HepG2 (cell line): ENCODE data around the gene WBP1. TPM values are rescaled to one million over a fixed set of nuclear protein-coding genes. Genes with fewer than 3 reads are reported as not detected.

Experiments
- E2F2 ChIP-seq: sonication (generic); formaldehyde crosslinking; IDR thresholded peaks from 2 replicates; pipeline ENCODE4 v1.4.0; 2020; ENCODE audit warnings: missing genetic modification reagents, borderline replicate concordance
- IKZF4 ChIP-seq: sonication (generic); formaldehyde crosslinking; IDR thresholded peaks from 2 replicates; pipeline ENCODE4 v1.5.1; 2020; ENCODE audit warnings: borderline replicate concordance, mild to moderate bottlenecking, low read depth, missing genetic modification reagents; ENCODE audit errors: not compliant biosample characterization
- KDM5A ChIP-seq: fragments of 200-600 bp; sonication (generic); IDR thresholded peaks from 2 replicates; pipeline ENCODE4 v1.7.0; 2018; ENCODE audit warnings: antibody characterized with exemption, mild to moderate bottlenecking, low read length, borderline replicate concordance
- MYC ChIP-seq: sonication (generic); formaldehyde crosslinking; IDR thresholded peaks from 2 replicates; pipeline ENCODE4 v1.9.0; 2021; ENCODE audit warnings: missing genetic modification reagents, borderline replicate concordance
- NCOA5 ChIP-seq: sonication (generic); formaldehyde crosslinking; IDR thresholded peaks from 2 replicates; pipeline ENCODE4 v1.4.0; 2020; ENCODE audit warnings: missing genetic modification reagents
- RFXANK ChIP-seq: IDR thresholded peaks from 2 replicates; pipeline ENCODE4 v1.6.1; 2016
- SAP130 ChIP-seq: IDR thresholded peaks from 2 replicates; pipeline ENCODE4 v1.6.1; 2016; ENCODE audit warnings: low read depth
- SNAPC5 ChIP-seq: sonication (generic); formaldehyde crosslinking; IDR thresholded peaks from 2 replicates; pipeline ENCODE4 v1.8.1; 2023; ENCODE audit warnings: mild to moderate bottlenecking, missing genetic modification reagents, borderline replicate concordance
- UBTF ChIP-seq: sonication (generic); formaldehyde crosslinking; IDR thresholded peaks from 2 replicates; pipeline ENCODE4 v1.4.0; 2020; ENCODE audit warnings: mild to moderate bottlenecking, missing genetic modification reagents
- ZBTB40 ChIP-seq, 2 experiments: fragments of 450-650 bp in 1 of 2; sonication (generic) in 1 of 2; formaldehyde crosslinking in 1 of 2; IDR thresholded peaks; 2 replicates each; pipeline versions ENCODE4 v1.6.1 to v1.8.0; 2016 to 2022; ENCODE audit warnings: antibody characterized with exemption in 1 of 2, mild to moderate bottlenecking in 1 of 2, missing genetic modification reagents in 1 of 2
- ZFP36L1 ChIP-seq: sonication (generic); formaldehyde crosslinking; IDR thresholded peaks from 2 replicates; pipeline ENCODE4 v1.8.0; 2022; ENCODE audit warnings: mild to moderate bottlenecking, missing genetic modification reagents, moderate library complexity
- ZNF10 ChIP-seq: sonication (generic); formaldehyde crosslinking; IDR thresholded peaks from 2 replicates; pipeline ENCODE4 v1.4.0; 2020; ENCODE audit warnings: mild to moderate bottlenecking, low read depth, missing genetic modification reagents, borderline replicate concordance
- ZNF597 ChIP-seq: sonication (generic); formaldehyde crosslinking; IDR thresholded peaks from 2 replicates; pipeline ENCODE4 v1.5.0; 2020; ENCODE audit warnings: missing genetic modification reagents
- polyA plus RNA-seq, 8 experiments: library from polyadenylated mRNA; depleted of rRNA in 3 of 8; stranded (reverse) in 7 of 8; unstranded in 1 of 8; fragments of >200 nt; fragmentation: Illumina TruSeq in 4 of 8; extraction: Trizol in 4 of 8; gene quantifications; 2 replicates each; pipeline versions ENCODE4 v1.2.1 to v1.2.3, GENCODE V29; 2011 to 2016; ENCODE audit warnings: low read depth in 4 of 8, missing spikeins in 1 of 8, mixed read lengths in 1 of 8; ENCODE audit not compliant: insufficient read depth in 1 of 8
- total RNA-seq, 5 experiments: library from RNA; depleted of rRNA; stranded (reverse); fragments of >200 nt; fragmentation: Illumina TruSeq; extraction: Trizol; gene quantifications; 2 replicates each; pipeline ENCODE4 v1.2.3, GENCODE V29; 2016; ENCODE audit warnings: low read depth in 1 of 5

The WBP1 gene
- total and polyA plus RNA-seq, 2 of the 13 experiments (the other 11 are each of a cell fraction or from before 2014, with no cell fraction given), result 38.8 to 85.7 TPM

GRCh38 chr2:74413001-74413698 is 45.1 kb upstream of the WBP1 start (continued):
- no peak for TF ChIP-seq ZBTB40 (IDR thresholded peaks at IDR 0.05)
- TF ChIP-seq ZBTB40 (CRISPR knock-in tag; IDR thresholded peaks at IDR 0.05), result no peak
- peak; percentile 24; the same call in 1 of the 2 replicates for TF ChIP-seq MYC
- no peak for TF ChIP-seq ZNF597 (CRISPR knock-in tag)
- no peak for TF ChIP-seq ZFP36L1 (CRISPR knock-in tag)
- TF ChIP-seq SAP130 (CRISPR knock-in tag), result peak; percentile 58; the same call in 1 of the 2 replicates
- TF ChIP-seq UBTF (CRISPR knock-in tag), result 0 out of 2 replicates have a peak, but pooled peaks have one; percentile 25
- no peak for TF ChIP-seq RFXANK (CRISPR knock-in tag)
- TF ChIP-seq SNAPC5 (CRISPR knock-in tag), result no peak
- no peak for TF ChIP-seq NCOA5 (CRISPR knock-in tag)
- no peak for TF ChIP-seq KDM5A
- TF ChIP-seq E2F2 (CRISPR knock-in tag), result no peak
- no peak for TF ChIP-seq IKZF4 (CRISPR knock-in tag)
- no peak for TF ChIP-seq ZNF10 (CRISPR knock-in tag)
